Karpas-422 (cell line): ENCODE measurements around the gene MEIS1. TPM values are rescaled to one million over a fixed set of nuclear protein-coding genes. Genes with fewer than 3 reads are reported as not detected.

Experiments used
- DNase-seq: peaks from one replicate; pipeline ENCODE4 v3.0.0-alpha.2; 2015
- H2AFZ ChIP-seq: fragments of 200-600 bp; sonication (generic); 2 replicates; pipeline ENCODE4 v1.6.1; 2014; ENCODE audit warnings: antibody characterized with exemption, low read length, mixed read lengths
- H3K27ac ChIP-seq: fragments of 200-600 bp; sonication (generic); 2 replicates; pipeline ENCODE4 v1.5.1; 2014; ENCODE audit warnings: mild to moderate bottlenecking, low read length, moderate library complexity
- H3K27me3 ChIP-seq: fragments of 200-600 bp; sonication (generic); 2 replicates; pipeline ENCODE4 v1.6.1; 2014; ENCODE audit warnings: low read length, mixed read lengths
- H3K36me3 ChIP-seq: fragments of 200-600 bp; sonication (generic); 2 replicates; pipeline ENCODE4 v1.6.1; 2014; ENCODE audit warnings: low read length, mixed read lengths; ENCODE audit not compliant: insufficient read depth
- H3K4me1 ChIP-seq: fragments of 200-600 bp; sonication (generic); 2 replicates; pipeline ENCODE4 v1.6.1; 2014; ENCODE audit warnings: mild to moderate bottlenecking, low read length, mixed read lengths
- H3K4me2 ChIP-seq: fragments of 200-600 bp; sonication (generic); 2 replicates; pipeline ENCODE4 v1.6.1; 2014; ENCODE audit warnings: low read length, low read depth, mild to moderate bottlenecking; ENCODE audit not compliant: poor library complexity, severe bottlenecking
- H3K4me3 ChIP-seq: fragments of 200-600 bp; sonication (generic); 2 replicates; pipeline ENCODE4 v1.5.1; 2014; ENCODE audit warnings: mild to moderate bottlenecking, antibody characterized with exemption, low read length, mixed read lengths
- H3K79me2 ChIP-seq: fragments of 200-600 bp; sonication (generic); 2 replicates; pipeline ENCODE4 v1.6.1; 2014; ENCODE audit warnings: mild to moderate bottlenecking, low read length, mixed read lengths
- H3K9ac ChIP-seq: fragments of 200-600 bp; sonication (generic); 2 replicates; pipeline ENCODE4 v1.6.0; 2014; ENCODE audit warnings: low read length
- H3K9me2 ChIP-seq: fragments of 200-600 bp; sonication (generic), shearing (Covaris generic); replicated peaks from 2 replicates; pipeline ENCODE4 v1.6.0; 2014; ENCODE audit warnings: mild to moderate bottlenecking, low read length, moderate library complexity; ENCODE audit not compliant: insufficient read depth
- H3K9me3 ChIP-seq: fragments of 300-700, 200-600 bp; sonication (generic); 2 replicates; pipeline ENCODE4 v1.6.1; 2014; ENCODE audit warnings: low read length, mixed read lengths
- H4K20me1 ChIP-seq: fragments of 200-600 bp; sonication (generic); 2 replicates; pipeline ENCODE4 v1.6.1; 2014; ENCODE audit warnings: mild to moderate bottlenecking, antibody characterized with exemption, low read length, low read depth; ENCODE audit not compliant: insufficient read depth
- total RNA-seq: library from RNA; depleted of rRNA; stranded (reverse); fragments of >200 nt; shearing (Covaris generic); gene quantifications from 2 replicates; pipeline ENCODE4 v1.2.3, GENCODE V29; 2014; ENCODE audit warnings: low replicate concordance

Gene MEIS1
- total RNA-seq, 1 experiment from 2014 or later = 32.5 TPM

DNA sequence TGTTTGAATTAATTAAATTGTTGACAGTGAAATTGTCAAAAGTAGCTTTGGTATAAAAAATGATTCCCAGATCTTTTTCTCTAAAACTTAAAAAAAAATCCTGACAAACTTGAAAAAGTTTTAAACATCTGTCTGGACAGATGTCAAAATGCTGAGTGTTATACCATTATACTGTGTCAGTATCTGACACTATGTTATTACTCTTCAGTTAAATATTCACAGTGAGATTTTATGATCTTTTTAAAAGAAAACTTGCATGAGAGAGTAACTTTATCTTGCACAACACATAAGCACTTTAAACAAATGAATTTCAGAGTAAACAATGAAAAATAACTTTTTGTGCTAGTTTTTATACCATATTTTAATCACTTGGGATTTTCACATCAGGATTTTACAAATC, 167.4 kb downstream of the MEIS1 start:
- H3K4me1 ChIP-seq = no peaks in the 10 kb centered on the region
- no peak for DNase-seq

DNA sequence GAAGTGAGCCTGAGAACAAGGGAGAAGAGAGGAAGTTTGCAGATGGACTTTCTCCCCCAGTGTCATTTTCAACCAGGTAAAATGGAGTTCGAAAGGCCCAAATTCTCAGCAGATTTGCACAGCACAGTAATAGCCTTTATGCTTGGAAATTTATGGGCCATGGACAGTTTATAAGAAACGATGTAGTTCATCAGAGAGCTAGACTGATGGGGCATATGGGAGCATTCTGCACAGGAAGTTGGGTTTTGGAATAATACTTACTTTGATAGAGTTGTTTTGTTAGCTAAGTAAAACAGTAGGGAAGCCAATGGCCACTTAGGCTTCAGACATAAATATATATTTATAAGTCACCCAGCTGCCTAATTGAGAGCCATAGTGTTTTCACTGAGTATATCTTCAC, 169.4 kb downstream of the MEIS1 start:
- Histone ChIP-seq H3K4me1 (no peaks in the 10 kb centered on the region), H3K9me2 (no peaks in the 10 kb centered on the region), H3K27ac (no peak overlapping the region), H3K27me3 (no peaks in the 10 kb centered on the region; the same call in 1 of the 2 replicates), H4K20me1 (no peaks in the 10 kb centered on the region), H3K9ac (no peak overlapping the region), H3K4me2 (no peak overlapping the region), H3K4me3 (no peak overlapping the region), H3K36me3 (no peaks in the 10 kb centered on the region), H3K79me2 (no peaks in the 10 kb centered on the region), H3K9me3 (no peaks in the 10 kb centered on the region), H2AFZ (no peak overlapping the region)
- DNase-seq = no peak

More for the DNA sequence above, 167.4 kb downstream of the MEIS1 start:
- no peaks in the 10 kb centered on the region for H3K9me2 ChIP-seq
- H3K4me2 ChIP-seq = no peak overlapping the region
- H3K9me3 ChIP-seq = no peaks in the 10 kb centered on the region
- no peaks in the 10 kb centered on the region for H4K20me1 ChIP-seq
- H3K79me2 ChIP-seq = no peaks in the 10 kb centered on the region
- no peaks in the 10 kb centered on the region for H3K36me3 ChIP-seq
- no peak overlapping the region for H2AFZ ChIP-seq
- H3K27ac ChIP-seq = no peak overlapping the region
- H3K27me3 ChIP-seq = no peaks in the 10 kb centered on the region; the same call in 1 of the 2 replicates
- H3K4me3 ChIP-seq = no peak overlapping the region
- no peak overlapping the region for H3K9ac ChIP-seq

DNA sequence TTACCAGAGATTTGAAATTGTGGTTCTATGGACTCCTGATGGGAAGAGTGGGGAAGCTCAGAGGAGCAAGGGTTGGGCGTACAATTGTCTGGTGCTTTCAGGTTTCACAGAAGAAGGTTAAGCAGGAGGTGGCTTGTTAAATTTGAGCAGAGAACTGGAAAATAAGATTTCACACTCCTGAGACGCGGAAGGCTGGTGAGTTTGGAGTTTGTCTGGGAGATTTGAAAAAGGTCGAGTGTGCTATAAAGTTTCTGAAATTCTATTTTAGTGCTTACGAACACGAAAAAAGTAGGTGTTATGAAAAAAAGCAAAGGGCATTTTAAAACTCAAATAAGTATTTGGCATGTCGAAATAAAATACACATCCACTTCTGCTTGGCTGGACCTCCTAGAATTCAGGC, 170.1 kb downstream of the MEIS1 start:
- no peak overlapping the region for H3K4me2 ChIP-seq
- H3K79me2 ChIP-seq = no peaks in the 10 kb centered on the region
- no peaks in the 10 kb centered on the region for H3K4me1 ChIP-seq
- H3K9ac ChIP-seq = no peak overlapping the region
- no peak for DNase-seq
- H3K27me3 ChIP-seq = no peaks in the 10 kb centered on the region; the same call in 1 of the 2 replicates
- no peaks in the 10 kb centered on the region for H3K9me2 ChIP-seq
- no peaks in the 10 kb centered on the region for H3K36me3 ChIP-seq
- H3K9me3 ChIP-seq = no peaks in the 10 kb centered on the region
- no peak overlapping the region for H3K27ac ChIP-seq
- H4K20me1 ChIP-seq = no peaks in the 10 kb centered on the region
- no peak overlapping the region for H2AFZ ChIP-seq
- no peak overlapping the region for H3K4me3 ChIP-seq

DNA sequence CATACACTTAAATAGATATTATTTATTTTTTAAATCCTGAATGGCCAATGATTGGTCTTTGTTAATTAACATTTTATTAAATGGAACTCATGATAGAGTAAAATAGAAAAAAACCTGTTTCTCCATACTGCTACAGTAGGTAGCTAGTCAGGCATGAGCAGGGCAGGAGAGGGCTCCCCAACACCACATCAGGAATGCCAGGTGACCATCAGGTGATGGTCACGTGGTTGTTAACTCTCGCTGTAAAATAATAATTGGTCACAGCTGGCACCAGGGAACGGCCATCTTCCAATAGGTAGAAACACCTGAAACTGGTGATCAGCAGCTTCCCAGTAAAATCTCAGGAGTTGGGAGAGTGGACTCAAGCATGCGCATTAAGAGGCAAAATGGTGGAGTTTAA, 172.2 kb downstream of the MEIS1 start:
- H3K4me1 ChIP-seq = no peaks in the 10 kb centered on the region
- DNase-seq = peak; percentile 41
- no peaks in the 10 kb centered on the region for H3K9me2 ChIP-seq
- H2AFZ ChIP-seq = no peak overlapping the region
- no peak overlapping the region for H3K9ac ChIP-seq
- no peak overlapping the region for H3K27ac ChIP-seq
- no peak overlapping the region for H3K4me2 ChIP-seq
- no peaks in the 10 kb centered on the region for H3K36me3 ChIP-seq
- H3K27me3 ChIP-seq = no peaks in the 10 kb centered on the region; the same call in 1 of the 2 replicates
- no peaks in the 10 kb centered on the region for H4K20me1 ChIP-seq
- H3K4me3 ChIP-seq = no peak overlapping the region
- no peaks in the 10 kb centered on the region for H3K79me2 ChIP-seq
- H3K9me3 ChIP-seq = no peaks in the 10 kb centered on the region
